SH-SY5Y (cell line): ENCODE measurements around the gene PPP6R1.

ENCODE experiments used
- GATA2 ChIP-seq: IDR thresholded peaks from 2 replicates; pipeline ENCODE4 v1.6.1; 2011; ENCODE audit warnings: mild to moderate bottlenecking, low read depth, low read length
- GATA3 ChIP-seq: IDR thresholded peaks from 2 replicates; pipeline ENCODE4 v1.6.1; 2011; ENCODE audit warnings: low read depth, mild to moderate bottlenecking, low read length, moderate library complexity

PPP6R1 gene

DNA sequence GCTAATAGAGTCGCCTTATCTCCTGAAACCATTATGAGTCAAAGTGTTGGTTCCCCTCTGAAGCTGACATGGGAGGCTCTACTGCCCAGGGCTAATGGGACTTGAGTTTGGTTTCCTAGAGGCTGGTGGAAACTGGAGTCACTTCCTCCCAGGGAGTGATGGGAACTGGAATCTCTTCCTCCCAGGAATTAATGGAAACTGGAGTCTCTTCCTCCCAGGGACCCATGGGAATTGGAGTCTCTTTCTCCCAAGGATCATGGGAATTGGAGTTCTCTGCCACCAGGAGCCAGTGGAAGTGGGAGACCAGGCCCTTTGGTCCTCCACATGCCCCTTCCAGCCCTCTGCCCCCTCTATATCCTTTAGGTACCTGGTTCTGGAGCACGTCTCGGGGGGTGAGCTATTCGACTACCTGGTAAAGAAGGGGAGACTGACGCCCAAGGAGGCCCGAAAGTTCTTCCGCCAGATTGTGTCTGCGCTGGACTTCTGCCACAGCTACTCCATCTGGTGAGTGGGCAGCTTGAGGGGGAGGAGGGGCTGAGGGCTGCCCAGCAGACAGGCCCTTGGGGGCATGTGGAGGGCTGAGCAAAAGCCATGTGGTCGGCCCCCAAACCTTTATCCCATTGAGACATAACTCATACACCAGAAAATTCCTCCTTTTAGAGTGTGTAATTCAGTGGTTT lies 30.4 kb upstream of the PPP6R1 start:
- TF ChIP-seq GATA2 (no peak), GATA3 (no peak)

DNA sequence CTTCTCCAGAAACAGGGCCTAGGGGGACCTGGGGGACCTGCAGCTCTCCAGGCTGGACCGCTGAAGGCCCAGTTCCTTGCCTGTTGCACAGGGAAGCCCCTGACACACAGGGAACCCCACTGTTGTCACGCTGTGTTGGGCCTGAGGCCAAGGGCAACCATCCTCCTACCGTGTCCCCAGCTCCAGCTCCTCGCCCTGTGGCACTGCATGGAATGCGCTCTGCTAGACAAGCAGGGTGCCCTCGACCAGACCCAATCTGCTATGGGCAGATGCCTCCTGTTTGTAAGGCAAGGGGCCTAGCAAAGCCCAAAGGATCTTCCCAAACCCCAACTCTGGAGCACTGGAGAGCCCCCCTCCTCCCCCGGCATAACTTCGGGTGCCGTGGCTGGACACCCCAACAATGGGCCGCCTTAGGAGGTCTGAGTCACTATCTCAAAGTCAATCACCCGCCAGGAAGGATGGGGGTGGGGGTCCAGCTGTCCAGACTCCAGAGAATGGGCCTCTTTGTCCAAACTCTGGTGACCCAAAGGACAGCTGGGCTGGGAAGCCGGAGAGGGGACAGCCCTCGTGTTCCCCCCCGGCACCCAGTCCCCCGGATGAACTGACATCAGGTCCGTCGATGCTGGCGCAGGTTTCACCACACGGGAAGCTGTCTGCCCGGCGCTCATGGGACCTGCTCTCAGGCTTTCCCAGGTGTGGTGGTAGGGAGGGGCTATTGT lies 28.7 kb upstream of the PPP6R1 start:
- no peak for TF ChIP-seq GATA3
- no peak for TF ChIP-seq GATA2

DNA sequence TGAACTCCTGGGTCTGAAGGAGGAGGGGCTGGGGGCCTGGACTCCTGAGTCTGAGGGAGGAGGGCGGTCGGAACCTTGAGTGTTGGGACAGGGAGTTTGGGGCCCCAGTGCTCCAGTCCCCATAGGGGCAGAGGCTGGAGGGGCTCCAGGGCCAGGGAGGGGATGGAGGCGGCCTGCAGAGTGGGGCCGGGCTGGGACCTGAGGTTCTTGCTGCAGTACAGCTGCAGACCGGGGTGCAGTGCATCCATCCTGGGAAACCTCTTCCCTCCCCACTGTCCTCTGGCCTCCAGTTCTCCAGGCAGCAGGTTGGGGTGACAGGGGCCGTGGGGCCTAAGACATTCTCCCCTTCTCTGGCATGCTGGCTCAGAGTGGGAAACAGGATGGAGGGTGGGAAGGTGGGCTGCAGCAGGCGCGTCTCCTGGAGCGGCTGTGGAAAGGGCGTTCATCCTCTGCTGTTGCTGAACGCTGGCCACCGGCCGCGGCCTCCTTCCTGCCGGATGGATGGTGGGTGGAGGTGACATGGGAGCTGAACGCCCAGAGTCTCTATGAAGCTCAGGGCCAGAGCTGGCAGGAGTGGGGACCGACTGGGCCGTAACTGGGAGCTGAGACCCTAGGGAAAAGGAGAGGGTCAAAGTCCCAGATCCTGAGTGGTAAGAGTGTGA lies 26.5 kb upstream of the PPP6R1 start:
- TF ChIP-seq GATA2 (no peak), GATA3 (no peak)

DNA sequence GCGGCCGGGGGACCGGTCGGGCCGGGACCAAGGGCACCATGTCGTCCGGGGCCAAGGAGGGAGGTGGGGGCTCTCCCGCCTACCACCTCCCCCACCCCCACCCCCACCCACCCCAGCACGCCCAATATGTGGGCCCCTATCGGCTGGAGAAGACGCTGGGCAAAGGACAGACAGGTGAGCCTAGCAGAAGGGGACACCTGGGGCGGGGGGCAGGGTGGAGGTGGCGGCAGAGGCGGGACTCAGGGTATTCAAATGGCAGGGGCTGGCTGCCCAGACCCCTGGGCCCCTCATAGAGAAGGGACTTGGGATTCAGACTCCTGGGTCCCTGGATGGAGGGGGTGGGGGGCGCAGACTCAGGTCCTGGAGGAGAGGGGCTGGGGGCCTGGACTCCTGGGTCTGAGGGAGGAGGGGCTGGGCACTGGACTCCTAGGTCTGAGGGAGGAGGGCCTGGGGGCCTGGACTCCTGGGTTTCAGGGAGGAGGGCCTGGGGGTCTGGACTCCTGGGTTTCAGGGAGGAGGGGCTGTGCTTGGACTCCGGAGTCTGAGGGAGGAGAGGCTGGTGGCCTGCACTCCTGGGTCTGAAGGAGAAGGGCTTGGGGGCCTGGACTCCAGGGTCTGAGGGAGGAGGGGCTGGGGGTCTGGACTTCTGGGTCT lies 25.7 kb upstream of the PPP6R1 start:
- TF ChIP-seq GATA3 (no peak), GATA2 (no peak)

DNA sequence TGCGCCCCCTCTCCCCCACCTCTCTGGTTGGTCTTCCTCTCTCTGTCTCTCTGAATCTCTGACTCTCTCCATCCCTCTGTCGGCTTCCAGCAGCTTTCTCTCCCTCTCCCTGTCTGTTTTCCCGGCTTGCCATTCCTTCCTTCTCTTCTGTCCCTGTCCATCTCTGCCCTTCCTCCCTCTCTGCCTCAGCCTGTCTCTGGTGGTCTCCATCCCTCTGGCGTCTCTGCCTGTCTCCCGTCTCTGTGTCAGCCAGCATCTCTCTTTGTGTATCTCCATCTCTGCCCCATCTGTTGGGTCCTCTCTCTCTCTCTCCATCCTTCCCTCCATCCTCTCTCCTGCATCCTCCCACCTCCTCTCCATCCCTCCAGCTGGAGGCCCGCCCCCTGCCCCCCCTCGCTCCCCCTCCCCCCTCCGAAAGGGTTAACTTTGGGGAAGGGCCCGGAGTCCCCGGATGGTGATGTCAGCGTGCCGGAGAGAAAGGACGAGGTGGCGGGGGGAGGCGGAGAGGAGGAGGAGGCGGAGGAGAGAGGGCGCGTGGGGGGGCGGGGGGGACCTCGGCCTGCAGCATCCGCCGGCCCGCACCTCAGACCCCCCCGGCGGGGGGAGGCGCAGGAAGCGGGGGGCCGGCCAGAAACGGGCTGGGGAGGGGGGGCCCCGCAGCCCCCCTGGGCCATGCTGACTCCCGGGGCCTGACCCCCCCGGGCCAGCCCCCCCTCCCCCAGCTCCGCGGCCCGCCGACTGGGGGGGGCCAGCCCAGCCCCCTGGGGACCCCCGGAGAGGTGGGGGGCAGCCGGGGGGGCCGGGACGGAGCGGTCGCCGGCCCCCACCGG lies 24.9 kb upstream of the PPP6R1 start, which contains the start of gene BRSK1:
TSS of gene BRSK1 (plus strand) at position 450 of the 830 bp plus-strand sequence. CDS start 446 bp downstream, outside the sequence.
- no peak for TF ChIP-seq GATA2
- no peak for TF ChIP-seq GATA3

DNA sequence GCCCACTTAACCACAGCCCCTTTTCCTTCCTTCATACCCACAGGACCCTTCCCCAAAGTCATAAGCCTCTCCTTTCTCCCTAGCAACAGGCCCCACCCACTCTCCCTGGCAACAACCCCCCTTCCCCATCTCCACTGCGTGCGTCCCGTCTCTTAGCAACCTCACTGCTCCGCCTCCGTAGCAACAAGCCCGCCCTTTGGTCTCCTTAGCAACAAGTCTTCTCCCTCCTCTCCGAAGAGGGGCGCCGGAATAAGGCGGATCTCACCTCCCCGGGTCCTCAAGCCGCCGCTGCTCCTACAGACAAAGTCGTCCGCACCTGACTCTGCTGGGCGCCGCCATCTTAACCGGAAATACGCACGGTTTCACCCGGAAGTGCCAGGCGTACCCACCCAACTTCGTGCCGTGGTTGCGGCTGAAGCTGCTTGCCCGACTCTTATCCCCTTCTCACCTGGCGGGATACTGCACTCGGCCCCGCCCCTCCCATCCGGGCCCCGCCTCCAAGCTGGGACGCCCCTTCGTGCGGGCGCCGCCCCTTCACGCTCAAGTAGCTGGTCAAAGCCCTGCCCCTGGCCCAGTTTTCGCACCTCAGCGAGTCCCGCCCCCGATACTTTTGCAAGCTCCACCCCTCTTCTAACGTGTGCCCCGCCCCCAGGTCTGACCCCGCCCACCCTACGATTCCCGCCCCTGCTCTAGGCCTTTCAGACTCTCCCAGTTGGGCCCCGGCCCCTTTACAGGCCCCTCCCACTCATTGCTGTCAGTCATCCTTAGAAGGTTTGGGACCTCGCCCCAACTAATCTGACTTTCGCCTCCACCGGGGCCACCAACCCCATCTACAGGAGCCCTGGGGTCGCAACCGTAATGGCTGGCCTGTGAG lies 21.2 kb upstream of the PPP6R1 start, which contains the start of gene HSPBP1:
TSS of gene HSPBP1 (minus strand) at position 341 of the 874 bp plus-strand sequence. CDS start 502 bp downstream, outside the sequence.
- TF ChIP-seq GATA2: no peak
- TF ChIP-seq GATA3: no peak

DNA sequence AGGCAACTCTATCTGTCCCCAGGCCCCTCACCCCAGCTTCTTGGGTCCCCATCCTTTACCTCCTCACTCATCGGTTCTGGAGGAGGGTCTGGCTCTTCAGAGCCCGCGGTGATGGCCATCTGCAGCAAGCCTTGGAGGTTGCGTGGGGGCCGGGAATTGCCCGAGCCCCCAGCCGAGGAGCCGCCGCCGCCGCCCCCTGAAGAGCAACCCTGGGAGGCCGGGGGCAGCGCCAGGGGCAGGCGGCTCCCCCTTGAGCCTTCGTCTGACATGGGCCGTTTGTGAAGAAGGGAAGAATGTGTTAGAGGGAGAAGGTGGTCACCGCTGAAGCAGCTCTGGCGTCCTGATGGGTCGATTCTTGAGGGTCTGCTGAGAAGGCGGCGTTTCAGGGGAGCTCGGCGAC lies 20.5 kb upstream of the PPP6R1 start:
- TF ChIP-seq GATA2 (no peak), GATA3 (no peak)

DNA sequence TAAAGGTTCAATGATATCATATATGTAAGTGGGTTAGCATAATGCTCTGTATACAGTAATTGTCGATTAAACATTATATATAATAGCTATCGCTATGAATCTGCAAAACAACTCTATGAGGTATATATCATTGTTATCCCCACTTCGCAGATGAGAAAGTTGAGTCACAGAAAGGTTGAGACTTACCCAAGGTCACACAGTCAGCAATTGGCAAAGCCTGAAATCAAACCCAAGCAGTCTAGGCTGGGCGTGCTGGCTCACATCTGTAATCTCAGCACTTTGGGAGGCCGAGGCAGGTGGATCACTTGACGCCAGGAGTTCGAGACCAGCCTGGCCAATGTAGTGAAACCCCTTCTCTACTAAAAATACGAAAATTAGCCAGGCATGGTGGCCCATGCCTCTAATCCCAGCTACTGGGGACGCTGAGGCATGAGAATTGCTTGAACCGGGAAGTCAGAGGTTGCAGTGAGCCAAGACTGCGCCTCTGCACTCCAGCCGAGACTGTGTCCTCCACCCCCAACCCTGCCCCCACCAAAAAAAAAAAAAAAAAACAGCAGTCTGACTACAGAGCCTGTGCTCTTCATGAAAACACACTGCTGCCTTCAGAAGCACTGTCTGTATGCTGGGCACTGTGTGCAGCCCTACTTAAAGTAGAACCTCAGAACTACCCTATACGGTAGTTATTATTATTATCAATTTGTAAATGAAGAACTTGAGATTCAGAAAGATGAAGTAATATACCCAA lies 19.7 kb upstream of the PPP6R1 start:
- TF ChIP-seq GATA2: no peak
- TF ChIP-seq GATA3: no peak

DNA sequence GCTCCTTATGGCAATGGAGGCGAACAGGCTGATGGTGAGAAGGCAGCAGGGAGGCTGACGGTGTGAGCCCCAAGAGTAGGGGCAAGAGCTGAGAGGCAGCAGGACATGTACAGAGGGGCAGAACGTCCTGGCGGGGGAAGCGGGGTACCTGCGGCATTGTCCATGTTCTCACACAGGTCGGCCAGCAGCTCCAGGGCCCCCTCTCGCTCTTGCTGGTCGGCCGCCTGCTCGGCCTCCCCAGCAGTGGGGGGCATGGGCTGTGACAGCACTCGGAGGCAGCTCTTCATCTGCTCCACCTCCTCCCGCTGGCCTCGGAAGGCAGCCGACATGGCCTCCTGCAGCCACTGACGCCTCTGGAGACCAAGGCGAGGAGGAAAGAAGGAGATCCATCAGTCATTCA lies 18.7 kb upstream of the PPP6R1 start:
- TF ChIP-seq GATA2 (no peak), GATA3 (no peak)

DNA sequence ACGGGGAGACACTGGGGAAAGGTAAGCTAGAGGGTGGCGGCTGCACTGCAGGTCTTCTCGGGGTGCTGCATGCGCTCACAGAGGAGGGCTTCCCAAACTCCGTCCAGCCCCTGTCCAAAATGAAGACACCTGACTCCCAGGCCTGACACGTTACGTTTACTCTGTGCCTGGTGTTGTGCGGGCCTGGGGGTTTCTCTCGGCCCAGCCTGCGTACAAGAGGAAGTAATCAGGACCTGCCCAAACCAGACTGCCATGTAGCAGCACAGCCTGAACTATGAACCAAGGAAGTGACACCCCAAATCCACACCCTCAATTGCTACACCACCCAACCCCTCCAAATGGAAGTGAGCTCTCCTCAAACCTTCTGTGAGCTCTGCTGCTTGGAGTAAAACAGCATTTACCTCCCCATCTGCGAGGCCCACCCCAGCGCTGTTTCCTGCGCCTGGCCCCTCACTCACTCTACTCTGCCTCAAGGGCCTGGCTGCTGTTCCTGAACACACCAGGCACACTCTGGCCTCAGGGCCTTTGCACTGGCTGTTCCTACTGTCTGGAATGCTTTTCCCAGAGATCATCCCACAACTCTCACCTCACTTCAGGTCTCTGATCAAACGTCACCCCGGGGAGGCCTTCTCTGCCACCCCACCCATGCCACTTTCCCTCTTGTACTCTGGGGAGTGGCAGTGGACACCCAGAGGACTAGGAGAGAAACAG lies 18.1 kb upstream of the PPP6R1 start:
- TF ChIP-seq GATA3: no peak
- no peak for TF ChIP-seq GATA2
